IMR-90 (cell line): ENCODE data around the gene WSB1. TPM values are rescaled to one million over a fixed set of nuclear protein-coding genes. Genes with fewer than 3 reads are reported as not detected.

Experiments used
- ATAC-seq: fragments of 200-7000 bp; cut with Tn5 transposase; 2 replicates; pipeline ENCODE4 v1.9.1; 2020; ENCODE audit warnings: low read depth, mild to moderate bottlenecking, moderate library complexity
- BruUV-seq: library from RNA; stranded (reverse); fragments of 400-500 nt; replicated peaks from 2 replicates; lab custom pipeline; 2021; lab: Mats Ljungman, UMichigan
- CTCF ChIA-PET: fragments of 300-600 bp; formaldehyde crosslinking; extraction: SDS; loops from one replicate; lab custom pipeline; 2021; ENCODE audit warnings: antibody characterized with exemption; lab: Yijun Ruan, JAX
- POLR2A ChIA-PET: fragments of 300-600 bp; sonication (Branson Sonifier 250); formaldehyde crosslinking; loops from one replicate; lab custom pipeline; 2022; ENCODE audit warnings: antibody characterized with exemption; ENCODE audit not compliant: unreplicated experiment; lab: Charles Lee
- DNase-seq: peaks from one replicate; pipeline ENCODE4 v3.0.0; 2013
- H2AFZ ChIP-seq: replicated peaks from 2 replicates; pipeline ENCODE3; 2013; ENCODE audit warnings: low read length, mild to moderate bottlenecking; ENCODE audit not compliant: poor library complexity
- H2AK5ac ChIP-seq: 2 replicates; pipeline ENCODE4 v1.6.1; 2013; ENCODE audit warnings: low read depth, low read length, inconsistent platforms
- H2AK9ac ChIP-seq: replicated peaks from 2 replicates; pipeline ENCODE3; 2013; ENCODE audit warnings: mild to moderate bottlenecking, low read depth, low read length, moderate library complexity; ENCODE audit not compliant: poor library complexity
- H2BK120ac ChIP-seq: 2 replicates; pipeline ENCODE4 v1.6.1; 2013; ENCODE audit warnings: low read depth, low read length, inconsistent platforms
- H2BK15ac ChIP-seq: 3 replicates; pipeline ENCODE4 v1.6.1; 2013; ENCODE audit warnings: low read depth, low read length, inconsistent platforms
- H2BK20ac ChIP-seq: 2 replicates; pipeline ENCODE4 v1.6.1; 2013; ENCODE audit warnings: low read depth, mild to moderate bottlenecking, inconsistent platforms, low read length, moderate library complexity
- H2BK5ac ChIP-seq: 2 replicates; pipeline ENCODE4 v1.6.1; 2013; ENCODE audit warnings: mild to moderate bottlenecking, low read depth, low read length, inconsistent platforms; ENCODE audit not compliant: poor library complexity, severe bottlenecking
- H3K14ac ChIP-seq: replicated peaks from 2 replicates; pipeline ENCODE4 v1.6.1; 2013; ENCODE audit warnings: low read depth, low read length, inconsistent platforms
- H3K18ac ChIP-seq: 2 replicates; pipeline ENCODE4 v1.6.1; 2013; ENCODE audit warnings: low read depth, low read length, control low read depth
- H3K23ac ChIP-seq: 2 replicates; pipeline ENCODE4 v1.6.1; 2013; ENCODE audit warnings: low read depth, low read length, inconsistent platforms
- H3K27ac ChIP-seq: 2 replicates; pipeline ENCODE4 v1.5.1; 2013; ENCODE audit warnings: mild to moderate bottlenecking, control low read depth, low read length; ENCODE audit not compliant: insufficient read depth
- H3K27me3 ChIP-seq: 2 replicates; pipeline ENCODE4 v1.6.1; 2013; ENCODE audit warnings: low read length; ENCODE audit not compliant: control insufficient read depth, insufficient read depth
- H3K36me3 ChIP-seq: 2 replicates; pipeline ENCODE4 v1.6.1; 2013; ENCODE audit warnings: low read length, mixed read lengths; ENCODE audit not compliant: control insufficient read depth, insufficient read depth
- H3K4ac ChIP-seq: 2 replicates; pipeline ENCODE4 v1.6.1; 2013; ENCODE audit warnings: low read depth, low read length, inconsistent platforms
- H3K4me1 ChIP-seq: 2 replicates; pipeline ENCODE4 v1.6.1; 2013; ENCODE audit warnings: low read length, mixed read lengths; ENCODE audit not compliant: control insufficient read depth, insufficient read depth
- H3K4me2 ChIP-seq: 2 replicates; pipeline ENCODE4 v1.6.1; 2013; ENCODE audit warnings: low read depth, mild to moderate bottlenecking, control low read depth, low read length, moderate library complexity
- H3K4me3 ChIP-seq: 2 replicates; pipeline ENCODE4 v1.5.1; 2013; ENCODE audit warnings: low read depth, mild to moderate bottlenecking, control low read depth, low read length, moderate library complexity; ENCODE audit not compliant: insufficient read depth
- H3K56ac ChIP-seq: 2 replicates; pipeline ENCODE4 v1.6.1; 2013; ENCODE audit warnings: low read length, inconsistent platforms; ENCODE audit not compliant: insufficient read depth; ENCODE audit errors: extremely low read depth
- H3K79me1 ChIP-seq, 2 experiments: 2 replicates each; pipeline ENCODE4 v1.6.1; 2013; ENCODE audit warnings: low read length in 2 of 2, inconsistent platforms in 1 of 2, low read depth in 1 of 2
- H3K9ac ChIP-seq: 2 replicates; pipeline ENCODE4 v1.6.1; 2013; ENCODE audit warnings: low read depth, low read length, control low read depth
- H3K9me1 ChIP-seq: 2 replicates; pipeline ENCODE4 v1.6.1; 2013; ENCODE audit warnings: low read length, inconsistent platforms; ENCODE audit not compliant: insufficient read depth
- H3K9me3 ChIP-seq: 2 replicates; pipeline ENCODE4 v1.6.1; 2013; ENCODE audit warnings: low read length; ENCODE audit not compliant: control insufficient read depth, insufficient read depth
- H4K20me1 ChIP-seq: 2 replicates; pipeline ENCODE4 v1.6.1; 2013; ENCODE audit warnings: low read length, inconsistent platforms; ENCODE audit not compliant: insufficient read depth
- H4K5ac ChIP-seq: 2 replicates; pipeline ENCODE4 v1.6.1; 2013; ENCODE audit warnings: mild to moderate bottlenecking, low read depth, low read length, control low read depth
- H4K8ac ChIP-seq, 2 experiments: 2 replicates each; pipeline ENCODE4 v1.6.1; 2013; ENCODE audit warnings: low read depth in 2 of 2, low read length in 2 of 2, control low read depth in 1 of 2, inconsistent platforms in 1 of 2
- H4K91ac ChIP-seq: 2 replicates; pipeline ENCODE4 v1.6.1; 2013; ENCODE audit warnings: low read depth, low read length, inconsistent platforms; ENCODE audit not compliant: insufficient read depth
- BHLHE40 ChIP-seq: fragments of 150-350 bp; IDR thresholded peaks from 2 replicates; pipeline ENCODE4 v1.6.1; 2016; ENCODE audit warnings: mild to moderate bottlenecking, low read depth, low read length
- CEBPB ChIP-seq: IDR thresholded peaks from 2 replicates; pipeline ENCODE4 v1.6.1; 2012; ENCODE audit warnings: low read depth, low read length, improper control_type of control experiment
- CHD1 ChIP-seq: IDR thresholded peaks from 2 replicates; pipeline ENCODE4 v1.6.1; 2012; ENCODE audit warnings: low read depth, low read length, improper control_type of control experiment
- CTCF ChIP-seq: conservative IDR thresholded peaks from 2 replicates; pipeline ENCODE4 v1.5.1; 2012; ENCODE audit warnings: mild to moderate bottlenecking, low read depth, low read length, improper control_type of control experiment
- ELK1 ChIP-seq: fragments of 150-350 bp; IDR thresholded peaks from 2 replicates; pipeline ENCODE4 v1.6.1; 2016; ENCODE audit warnings: low read depth, mild to moderate bottlenecking, low read length, moderate library complexity, borderline replicate concordance
- FOS ChIP-seq: fragments of 150-350 bp; IDR thresholded peaks from 2 replicates; pipeline ENCODE4 v1.6.1; 2016; ENCODE audit warnings: low read depth, low read length
- MAFK ChIP-seq: IDR thresholded peaks from 2 replicates; pipeline ENCODE4 v1.6.1; 2012; ENCODE audit warnings: low read depth, low read length, improper control_type of control experiment
- MAZ ChIP-seq: IDR thresholded peaks from 2 replicates; pipeline ENCODE4 v1.6.1; 2012; ENCODE audit warnings: low read depth, mild to moderate bottlenecking, low read length, improper control_type of control experiment, moderate library complexity, borderline replicate concordance
- MXI1 ChIP-seq: IDR thresholded peaks from 2 replicates; pipeline ENCODE4 v1.6.1; 2012; ENCODE audit warnings: low read depth, mild to moderate bottlenecking, low read length, moderate library complexity, borderline replicate concordance
- NFE2L2 ChIP-seq: fragments of 150-350 bp; IDR thresholded peaks from 2 replicates; pipeline ENCODE4 v1.6.1; 2016; ENCODE audit warnings: low read depth, mild to moderate bottlenecking, low read length
- POLR2A ChIP-seq: IDR thresholded peaks from 2 replicates; pipeline ENCODE4 v1.6.1; 2012; ENCODE audit warnings: mild to moderate bottlenecking, low read depth, low read length
- RAD21 ChIP-seq: IDR thresholded peaks from 2 replicates; pipeline ENCODE4 v1.6.1; 2012; ENCODE audit warnings: low read length, improper control_type of control experiment
- RCOR1 ChIP-seq: IDR thresholded peaks from 2 replicates; pipeline ENCODE4 v1.6.1; 2012; ENCODE audit warnings: mild to moderate bottlenecking, low read length, improper control_type of control experiment; ENCODE audit not compliant: insufficient replicate concordance
- RFX5 ChIP-seq: IDR thresholded peaks from 2 replicates; pipeline ENCODE4 v1.8.0; 2012; ENCODE audit warnings: low read depth, mild to moderate bottlenecking, low read length, moderate library complexity
- SMC3 ChIP-seq: fragments of 150-350 bp; IDR thresholded peaks from 2 replicates; pipeline ENCODE4 v1.6.1; 2016; ENCODE audit warnings: low read depth, mild to moderate bottlenecking, antibody characterized with exemption, low read length, moderate library complexity
- WGBS, 2 experiments: methylation state at CpG; one replicate each; pipeline versions ENCODE4 v1.1.5 to v1.1.7; 2013; ENCODE audit warnings: missing lambda C conversion rate in 2 of 2; ENCODE audit not compliant: insufficient read length in 1 of 2; ENCODE audit errors: extremely low coverage in 2 of 2; 5-methylcytosine and 5-hydroxymethylcytosine counted together
- dilution Hi-C: fragments of 300-500 bp; cut with HindIII; formaldehyde crosslinking; loops from one replicate; pipeline ENCODE4 v1.14.3; 2018; ENCODE audit warnings: low sequenced_read_pairs; ENCODE audit not compliant: unreplicated experiment
- in situ Hi-C: fragments of 300-500 bp; cut with MboI; formaldehyde crosslinking; loops from 3 replicates; pipeline ENCODE4 v1.14.3; 2019; ENCODE audit warnings: low sequenced_read_pairs, inconsistent platforms, mixed read lengths
- intact Hi-C: fragments of 100-400 bp; cut with micrococcal nuclease; formaldehyde crosslinking; loops from 2 replicates; pipeline ENCODE4 v1.10.0; 2022
- polyA plus RNA-seq, 3 experiments: library from polyadenylated mRNA; depleted of rRNA; stranded (reverse); fragments of >200 nt; gene quantifications; 2 replicates each; pipeline ENCODE4 v1.2.3, GENCODE V29; 2012; ENCODE audit warnings: low replicate concordance in 1 of 3
- total RNA-seq: library from RNA; depleted of rRNA; stranded (reverse); fragments of >200 nt; gene quantifications from 2 replicates; pipeline ENCODE4 v1.2.3, GENCODE V29; 2012

WSB1 gene
- total and polyA plus RNA-seq, 2 of the 4 experiments (the other 2 are of a cell fraction): 140 to 266 TPM

GRCh38 chr17:27315796-27316465 is 22.0 kb downstream of the WSB1 start (continued):
- TF ChIP-seq BHLHE40: no peak

- no TSS peak for BruUV-seq
- 100% methylated on average over 1 of the region's 4 CpGs; no CpG with 5 or more reads in 1 of the 2 experiments for WGBS, 2 experiments
- Histone ChIP-seq H2AK9ac (no peak overlapping the region), H3K9me1 (peaks cover 2% of the 10 kb centered on the region; the same call in 1 of the 2 replicates), H4K8ac (no peak overlapping the region), H3K4me3 (no peak overlapping the region), H3K36me3 (peaks cover 25% of the 10 kb centered on the region), H2AK5ac (no peak overlapping the region), H3K4ac (no peak overlapping the region), H2AFZ (no peak overlapping the region), H4K5ac (no peak overlapping the region), H3K9ac (no peak overlapping the region), H3K27ac (no peak overlapping the region), H3K9me3 (no peaks in the 10 kb centered on the region), H3K27me3 (no peaks in the 10 kb centered on the region), H3K18ac (no peak overlapping the region), H2BK15ac (no peak overlapping the region), H4K91ac (no peak overlapping the region), H3K56ac (no peak overlapping the region), H2BK20ac (no peak overlapping the region), H3K23ac (no peak overlapping the region), H2BK120ac (no peak overlapping the region), H3K4me2 (no peak overlapping the region), H4K20me1 (peaks cover 5% of the 10 kb centered on the region; the same call in 1 of the 2 replicates), H2BK5ac (no peak overlapping the region), H3K79me1 (peaks cover 2 to 17% of the 10 kb centered on the region in 2 experiments; a peak in 3 of 4 replicates), H3K4me1 (peaks cover 11% of the 10 kb centered on the region), H3K14ac (no peak overlapping the region)
- no peak for ATAC-seq
- POLR2A ChIA-PET: no interaction called here
- dilution Hi-C loops (no loop called here), intact Hi-C loops (no loop called here), in situ Hi-C loops (no loop called here)
- CTCF ChIA-PET: no interaction called here
- no peak for DNase-seq
- TF ChIP-seq POLR2A (no peak), NFE2L2 (no peak), RFX5 (no peak), CHD1 (no peak), MAZ (no peak), MXI1 (no peak), SMC3 (no peak), FOS (no peak), RAD21 (no peak), ELK1 (no peak), BHLHE40 (no peak), MAFK (no peak), CEBPB (no peak), CTCF (no peak), RCOR1 (no peak)
Observed at GRCh38 chr17:27318228-27318627, 24.3 kb downstream of the WSB1 start.
